B cell (primary cell): ENCODE data around the gene PSAP. TPM values are rescaled to one million over a fixed set of nuclear protein-coding genes. Genes with fewer than 3 reads are reported as not detected.

Experiments used
- ATAC-seq: fragments of 200-7000 bp; cut with Tn5 transposase; one replicate; pipeline ENCODE4 v1.10.0; 2021; ENCODE audit warnings: low read depth, mild to moderate bottlenecking, moderate number of reproducible peaks, moderate library complexity
- CTCF ChIA-PET: fragments of 350-600 bp; sonication (Branson Sonifier 250); formaldehyde crosslinking; loops from one replicate; lab custom pipeline; 2021; ENCODE audit warnings: antibody characterized with exemption, inconsistent platforms; lab: Charles Lee
- POLR2A ChIA-PET: fragments of 350-600 bp; sonication (Branson Sonifier 250); formaldehyde crosslinking; loops from one replicate; lab custom pipeline; 2021; ENCODE audit warnings: antibody characterized with exemption; lab: Charles Lee
- DNase-seq: peaks from one replicate; pipeline ENCODE4 v3.0.0; 2013
- H2AFZ ChIP-seq: 2 replicates; pipeline ENCODE4 v1.6.1; 2012; ENCODE audit warnings: mild to moderate bottlenecking, low read depth, low read length; ENCODE audit not compliant: insufficient read depth, poor library complexity, severe bottlenecking
- H3K27ac ChIP-seq, 2 donors: 1 replicate in 1 of 2; 2 replicates in 1 of 2; pipeline ENCODE4 v1.5.1; 2012 to 2013; ENCODE audit warnings: low read length in 2 of 2, mild to moderate bottlenecking in 2 of 2, moderate library complexity in 1 of 2
- H3K27me3 ChIP-seq, 4 experiments: fragments of 200-600 bp in 1 of 4; sonication (generic) in 1 of 4; replicated peaks in 1 of 4; 1 replicate in 2 of 4; 2 replicates in 2 of 4; pipeline versions ENCODE4 v1.6.1 to v1.7.0; 2013 to 2016; ENCODE audit warnings: low read length in 3 of 4, mild to moderate bottlenecking in 2 of 4, mixed read lengths in 1 of 4, moderate library complexity in 1 of 4; ENCODE audit not compliant: insufficient read depth in 4 of 4, control insufficient read depth in 3 of 4; ENCODE audit errors: control extremely low read depth in 1 of 4
- H3K36me3 ChIP-seq, 2 experiments: replicated peaks in 1 of 2; 1 replicate in 1 of 2; 2 replicates in 1 of 2; pipeline versions ENCODE4 v1.6.1 to v1.7.1; 2013; ENCODE audit warnings: low read length in 1 of 2; ENCODE audit not compliant: insufficient read depth in 2 of 2, control insufficient read depth in 1 of 2; ENCODE audit errors: control extremely low read depth in 1 of 2, extremely low read depth in 1 of 2
- H3K4me1 ChIP-seq, 2 donors: fragments of 200-600 bp in 1 of 2; sonication (generic) in 1 of 2; 1 replicate in 1 of 2; 2 replicates in 1 of 2; pipeline versions ENCODE4 v1.5.1 to v1.6.1; 2013 to 2017; ENCODE audit warnings: low read length in 2 of 2; ENCODE audit not compliant: control insufficient read depth in 2 of 2, insufficient read depth in 2 of 2
- H3K4me2 ChIP-seq: replicated peaks from 2 replicates; pipeline ENCODE3; 2012; ENCODE audit warnings: mild to moderate bottlenecking, low read depth, low read length; ENCODE audit not compliant: poor library complexity, severe bottlenecking
- H3K4me3 ChIP-seq, 5 experiments: fragments of 200-600 bp in 1 of 5; sonication (generic) in 1 of 5; 1 replicate in 3 of 5; 2 replicates in 2 of 5; pipeline versions ENCODE4 v1.5.1 to v1.7.0; 2011 to 2016; ENCODE audit warnings: low read length in 4 of 5, mild to moderate bottlenecking in 4 of 5, low read depth in 2 of 5, control low read depth in 1 of 5, moderate library complexity in 1 of 5; ENCODE audit not compliant: insufficient read depth in 1 of 5; ENCODE audit errors: control extremely low read depth in 1 of 5, extremely low read depth in 1 of 5
- H3K79me2 ChIP-seq: fragments of 200-600 bp; sonication (generic); one replicate; pipeline ENCODE4 v1.6.0; 2016; ENCODE audit warnings: low read length; ENCODE audit not compliant: control insufficient read depth, insufficient read depth
- H3K9ac ChIP-seq: fragments of 200-600 bp; sonication (generic); 2 replicates; pipeline ENCODE4 v1.6.1; 2017; ENCODE audit warnings: mild to moderate bottlenecking, low read length, moderate library complexity
- H3K9me3 ChIP-seq, 3 donors: one replicate each; pipeline versions ENCODE4 v1.6.1 to v1.7.1; 2013; ENCODE audit warnings: low read length in 2 of 3; ENCODE audit not compliant: control insufficient read depth in 2 of 3, insufficient read depth in 1 of 3; ENCODE audit errors: control extremely low read depth in 1 of 3
- H4K20me1 ChIP-seq: 2 replicates; pipeline ENCODE4 v1.6.0; 2012; ENCODE audit warnings: mild to moderate bottlenecking, low read length; ENCODE audit not compliant: insufficient read depth, control insufficient read depth, poor library complexity, severe bottlenecking
- H3K27ac Mint-ChIP-seq: one replicate; pipeline ENCODE4 v1.8.0; 2021; ENCODE audit warnings: mixed read lengths
- H3K27me3 Mint-ChIP-seq: one replicate; pipeline ENCODE4 v1.8.0; 2021; ENCODE audit warnings: mixed read lengths
- H3K4me1 Mint-ChIP-seq: one replicate; pipeline ENCODE4 v1.8.0; 2021; ENCODE audit warnings: mixed read lengths
- H3K4me3 Mint-ChIP-seq: one replicate; pipeline ENCODE4 v1.8.0; 2021; ENCODE audit warnings: mixed read lengths
- H3K9me3 Mint-ChIP-seq: one replicate; pipeline ENCODE4 v1.8.0; 2022; ENCODE audit warnings: mixed read lengths; ENCODE audit not compliant: insufficient read depth
- CTCF ChIP-seq: fragments of 200-600 bp; IDR thresholded peaks from one replicate; pipeline ENCODE4 v1.8.0; 2022; ENCODE audit warnings: antibody characterized with exemption, mild to moderate bottlenecking
- EZH2 ChIP-seq: IDR thresholded peaks from 2 replicates; pipeline ENCODE4 v1.6.1; 2012; ENCODE audit warnings: borderline replicate concordance, low read depth, mild to moderate bottlenecking, moderate library complexity, low read length; ENCODE audit not compliant: insufficient read depth, poor library complexity, severe bottlenecking
- WGBS: methylation state at CpG from one replicate; pipeline ENCODE4 v1.1.5; 2013; ENCODE audit warnings: missing lambda C conversion rate; ENCODE audit not compliant: insufficient coverage; 5-methylcytosine and 5-hydroxymethylcytosine counted together
- intact Hi-C: fragments of 100-400 bp; cut with micrococcal nuclease; formaldehyde crosslinking; loops from one replicate; pipeline ENCODE4 v1.10.0; 2022
- polyA plus RNA-seq: library from polyadenylated mRNA; depleted of rRNA; stranded (reverse); fragments of >200 nt; gene quantifications from 2 replicates; pipeline ENCODE4 v1.2.3, GENCODE V29; 2012
- total RNA-seq, 2 donors: library from RNA; stranded (reverse); fragments of 120-200 nt in 1 of 2; gene quantifications; 1 replicate in 1 of 2; 2 replicates in 1 of 2; pipeline versions ENCODE4 v1.2.3 to v1.2.4, GENCODE V29; 2013 to 2022

PSAP gene
- total and polyA plus RNA-seq, 2 donors (not counting 1 experiment from before 2014, with no cell fraction given) = 206 to 509 TPM

DNA sequence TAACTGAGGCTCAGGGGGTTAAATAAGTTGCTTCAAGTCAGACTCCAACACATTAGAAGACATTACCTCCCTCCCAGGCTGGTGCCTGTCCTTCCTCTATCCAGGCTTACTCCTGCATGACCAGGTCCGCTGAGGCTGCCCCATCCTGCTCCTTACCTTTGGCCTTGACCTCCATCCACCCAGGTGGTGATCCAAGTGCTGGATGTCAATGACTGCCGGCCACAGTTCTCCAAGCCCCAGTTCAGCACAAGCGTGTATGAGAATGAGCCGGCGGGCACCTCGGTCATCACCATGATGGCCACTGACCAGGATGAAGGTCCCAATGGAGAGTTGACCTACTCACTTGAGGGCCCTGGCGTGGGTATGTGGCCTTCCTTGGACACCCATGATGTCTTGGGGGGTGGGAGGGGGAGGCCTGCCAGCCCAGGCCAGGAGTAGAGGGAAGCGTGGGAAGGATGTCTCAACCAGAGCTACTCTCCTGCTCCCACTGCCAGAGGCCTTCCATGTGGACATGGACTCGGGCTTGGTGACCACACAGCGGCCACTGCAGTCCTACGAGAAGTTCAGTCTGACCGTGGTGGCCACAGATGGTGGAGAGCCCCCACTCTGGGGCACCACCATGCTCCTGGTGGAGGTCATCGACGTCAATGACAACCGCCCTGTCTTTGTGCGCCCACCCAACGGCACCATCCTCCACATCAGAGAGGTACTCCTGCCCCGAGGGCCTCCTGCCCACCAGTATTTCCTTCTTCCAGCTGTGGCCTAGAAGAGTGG is 48.1 kb downstream of the PSAP start:
- H3K4me3 ChIP-seq = no peak overlapping the region
- TF ChIP-seq CTCF (no peak), EZH2 (no peak)
- DNase-seq (no peak), ATAC-seq (no peak)
- no peaks in the 10 kb centered on the region for H3K27me3 ChIP-seq
- intact Hi-C loops = no loop called here
- 94% methylated on average over 15 of the region's 18 CpGs for WGBS
- POLR2A ChIA-PET = interaction anchor here (0.5 kb wide), 1 partner anchor 29 kb away, joined by 3 read pairs; the partner anchor contains the start of gene VSIR
- CTCF ChIA-PET = no interaction called here
- no peaks in the 10 kb centered on the region for H4K20me1 ChIP-seq
- no peak overlapping the region for H3K9ac ChIP-seq
- H3K27ac Mint-ChIP-seq = peak overlapping the region; percentile 26
- H2AFZ ChIP-seq = no peak overlapping the region
- no peaks in the 10 kb centered on the region for H3K79me2 ChIP-seq
- H3K27me3 Mint-ChIP-seq = peaks cover under 1% of the 10 kb centered on the region
- H3K4me1 ChIP-seq = peaks cover 10 to 24% of the 10 kb centered on the region in 2 donors
- peaks cover 16% of the 10 kb centered on the region for H3K4me1 Mint-ChIP-seq
- no peak overlapping the region for H3K4me2 ChIP-seq
- H3K4me3 Mint-ChIP-seq = no peak overlapping the region
- no peaks in the 10 kb centered on the region for H3K9me3 Mint-ChIP-seq
- H3K36me3 ChIP-seq = no peaks in the 10 kb centered on the region
- H3K9me3 ChIP-seq = peaks cover 0 to 6% (median 0%) of the 10 kb centered on the region in 3 donors
- H3K27ac ChIP-seq = no peak overlapping the region

GRCh38 chr10:71802235-71802634 is 48.8 kb downstream of the PSAP start:
- Histone ChIP-seq H3K79me2 (no peaks in the 10 kb centered on the region), H3K27ac (no peak overlapping the region), H3K9me3 (peaks cover 0 to 6% (median 0%) of the 10 kb centered on the region in 3 donors), H3K4me2 (no peak overlapping the region), H3K36me3 (no peaks in the 10 kb centered on the region), H3K4me3 (no peak overlapping the region), H2AFZ (no peak overlapping the region), H3K9ac (no peak overlapping the region), H3K4me1 (peaks cover 17 to 31% of the 10 kb centered on the region in 2 donors), H4K20me1 (no peaks in the 10 kb centered on the region), H3K27me3 (no peaks in the 10 kb centered on the region)
- ChIA-PET POLR2A (no interaction called here), CTCF (interaction anchor here (1.0 to 1.9 kb wide), 4 partner anchors 10 to 94 kb away, joined by 3 to 9 read pairs (median 6); partner anchors contain the start of gene VSIR)
- Mint-ChIP-seq H3K27me3 (no peaks in the 10 kb centered on the region), H3K9me3 (no peaks in the 10 kb centered on the region), H3K4me1 (peaks cover 22% of the 10 kb centered on the region), H3K4me3 (no peak overlapping the region), H3K27ac (no peak overlapping the region)
- over 99% methylated on average over 6 of the region's 6 CpGs for WGBS
- TF ChIP-seq CTCF (no peak), EZH2 (no peak)
- ATAC-seq = no peak
- no peak for DNase-seq
- intact Hi-C loops = no loop called here
